ENCODE data around the gene MEGF9. TPM values are rescaled to one million over a fixed set of nuclear protein-coding genes. Genes with fewer than 3 reads are reported as not detected.
A peak's percentile ranks its signal among the peaks of the same experiment; 100 is the strongest.

MEGF9 gene
- polyA plus RNA-seq, 1 of the 3 experiments (the other 2 are of a cell fraction) = 1.8 TPM

GRCh38 chr9:120574473-120574872 lies 139.8 kb downstream of the MEGF9 start:
- POLR2A ChIA-PET = no interaction called here

More at GRCh38 chr9:120574473-120574872, 139.8 kb downstream of the MEGF9 start:
- Histone ChIP-seq H3K4me1 (ENCODE audit: control insufficient read depth in 1 of 2, insufficient read depth in 2 of 2, low read depth in 1 of 2, low read length in 1 of 2) (peaks cover 0 to 25% of the 10 kb centered on the region in 2 experiments; a peak in 1 of 4 replicates), H3K9me3 (no peaks in the 10 kb centered on the region), H3F3A (replicated peaks; ENCODE audit: insufficient read depth) (no peaks in the 10 kb centered on the region), H3K9ac (no peak overlapping the region), H3K79me2 (ENCODE audit: insufficient read depth) (peaks cover 81% of the 10 kb centered on the region), H3K27me3 (ENCODE audit: insufficient read depth) (no peaks in the 10 kb centered on the region), H3K4me2 (no peak overlapping the region), H3K27ac (ENCODE audit: low read depth in 2 of 2, low read length in 1 of 2) (peak overlapping the region in 1 of 2 experiments; percentile 48; a peak in 1 of 4 replicates), H3K4me3 (ENCODE audit: low read depth in 2 of 2, low read length in 1 of 2) (no peak overlapping the region), H2AFZ (ENCODE audit: low read depth) (no peak overlapping the region), H4K20me1 (ENCODE audit: insufficient read depth) (peaks cover 6% of the 10 kb centered on the region; the same call in 1 of the 2 replicates), H3K36me3 (replicated peaks in 1 of 2; ENCODE audit: control insufficient read depth in 1 of 2, insufficient read depth in 2 of 2, low read length in 1 of 2) (peaks cover 10 to 13% of the 10 kb centered on the region in 2 experiments), H3K9me2 (no peaks in the 10 kb centered on the region)
- no peak for TF ChIP-seq RAD21 (IDR thresholded peaks at IDR 0.05; ENCODE audit: low read length)
- TF ChIP-seq NFIC (IDR thresholded peaks at IDR 0.05; ENCODE audit: borderline replicate concordance) = no peak
- TF ChIP-seq JUND (IDR thresholded peaks at IDR 0.05) = no peak
- no peak for TF ChIP-seq FOSL2 (IDR thresholded peaks at IDR 0.05; ENCODE audit: borderline replicate concordance, low read depth)
- TF ChIP-seq USF2 (IDR thresholded peaks at IDR 0.05; ENCODE audit: borderline replicate concordance, low read depth, low read length) = no peak
- TF ChIP-seq RXRA (IDR thresholded peaks at IDR 0.05; ENCODE audit: borderline replicate concordance, low read depth) = no peak
- no peak for TF ChIP-seq ZBTB33 (IDR thresholded peaks at IDR 0.05; ENCODE audit: borderline replicate concordance, low read depth)
- TF ChIP-seq MXI1 (IDR thresholded peaks at IDR 0.05; ENCODE audit: low read depth, low read length) = no peak
- TF ChIP-seq ELF1 (IDR thresholded peaks at IDR 0.05) = no peak
- TF ChIP-seq REST (IDR thresholded peaks at IDR 0.05; ENCODE audit: low read depth, low read length) = no peak
- no peak for TF ChIP-seq YY1 (IDR thresholded peaks at IDR 0.05; ENCODE audit: low read depth)
- no peak for TF ChIP-seq MEF2A (IDR thresholded peaks at IDR 0.05; ENCODE audit: borderline replicate concordance, low read depth)
- 61% methylated on average over 2 of the region's 2 CpGs for WGBS (ENCODE audit: low lambda C conversion rate)
- DNase-seq = no peak
- CTCF ChIA-PET = no interaction called here

Measured in SK-N-SH (cell line).